Astrocyte of the cerebellum (primary cell): ENCODE measurements around the gene WDR46.

Source experiments
- DNase-seq: peaks from one replicate; pipeline ENCODE4 v3.0.0-alpha.2; 2011; ENCODE audit warnings: low read depth
- H3K4me3 ChIP-seq: 2 replicates; pipeline ENCODE4 v1.5.1; 2011; ENCODE audit warnings: mild to moderate bottlenecking, low read depth, low read length, moderate library complexity
- in situ Hi-C: cut with HindIII; loops from 2 replicates; pipeline ENCODE4 v1.10.0; 2017; ENCODE audit warnings: low sequenced_read_pairs
- TF ChIP-seq, protein P1 (sequence below): IDR thresholded peaks from 2 replicates; pipeline ENCODE4 v1.5.1; 2012; ENCODE audit warnings: low read length, low read depth, moderate library complexity, mild to moderate bottlenecking; ENCODE audit errors: missing control alignments

Gene WDR46

GRCh38 chr6:33259032-33259431 is 30.0 kb downstream of the WDR46 start:
- no peak for DNase-seq
- in situ Hi-C loops = no loop called here
- TF ChIP-seq, protein P1, sequence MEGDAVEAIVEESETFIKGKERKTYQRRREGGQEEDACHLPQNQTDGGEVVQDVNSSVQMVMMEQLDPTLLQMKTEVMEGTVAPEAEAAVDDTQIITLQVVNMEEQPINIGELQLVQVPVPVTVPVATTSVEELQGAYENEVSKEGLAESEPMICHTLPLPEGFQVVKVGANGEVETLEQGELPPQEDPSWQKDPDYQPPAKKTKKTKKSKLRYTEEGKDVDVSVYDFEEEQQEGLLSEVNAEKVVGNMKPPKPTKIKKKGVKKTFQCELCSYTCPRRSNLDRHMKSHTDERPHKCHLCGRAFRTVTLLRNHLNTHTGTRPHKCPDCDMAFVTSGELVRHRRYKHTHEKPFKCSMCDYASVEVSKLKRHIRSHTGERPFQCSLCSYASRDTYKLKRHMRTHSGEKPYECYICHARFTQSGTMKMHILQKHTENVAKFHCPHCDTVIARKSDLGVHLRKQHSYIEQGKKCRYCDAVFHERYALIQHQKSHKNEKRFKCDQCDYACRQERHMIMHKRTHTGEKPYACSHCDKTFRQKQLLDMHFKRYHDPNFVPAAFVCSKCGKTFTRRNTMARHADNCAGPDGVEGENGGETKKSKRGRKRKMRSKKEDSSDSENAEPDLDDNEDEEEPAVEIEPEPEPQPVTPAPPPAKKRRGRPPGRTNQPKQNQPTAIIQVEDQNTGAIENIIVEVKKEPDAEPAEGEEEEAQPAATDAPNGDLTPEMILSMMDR = no peak
- H3K4me3 ChIP-seq = no peak overlapping the region

DNA sequence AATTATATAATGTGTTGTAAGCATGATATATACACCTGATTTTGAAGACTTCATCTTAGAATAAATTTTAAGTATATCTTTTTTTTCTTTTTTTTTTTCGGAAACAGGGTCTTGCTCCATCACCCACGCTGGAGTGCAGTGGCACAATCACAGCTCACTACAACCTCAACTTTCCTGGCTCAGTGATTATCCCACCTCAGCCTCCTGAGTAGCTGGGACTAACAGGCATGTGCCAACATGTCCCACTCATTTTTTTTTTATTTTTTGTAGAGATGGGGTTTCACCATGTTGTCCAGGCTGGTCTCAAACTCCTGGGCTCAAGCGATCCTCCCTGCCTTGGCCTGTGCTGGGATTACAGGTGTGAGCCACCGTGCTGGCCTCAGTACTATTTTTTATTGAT is 34.4 kb downstream of the WDR46 start:
- in situ Hi-C loops = no loop called here
- DNase-seq = no peak
- H3K4me3 ChIP-seq = no peak overlapping the region
- TF ChIP-seq, protein P1 = no peak

DNA sequence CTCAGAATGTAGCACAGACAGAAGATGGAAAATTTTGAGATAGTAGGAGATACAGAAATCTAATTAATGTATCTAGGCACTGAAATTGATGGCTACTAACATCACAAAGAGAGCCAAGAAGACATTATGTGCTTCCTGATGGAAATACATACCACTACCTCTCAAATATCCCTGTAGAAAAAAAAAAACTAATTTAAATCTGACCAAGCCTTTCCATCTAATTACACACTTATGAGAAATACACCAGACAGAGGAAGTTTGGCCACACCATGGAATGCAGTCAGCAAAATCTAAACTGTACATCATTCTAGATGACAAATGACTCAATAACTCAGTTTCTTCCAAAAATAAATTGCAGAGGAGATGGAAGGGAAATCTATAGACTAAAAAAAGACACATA is 36.3 kb downstream of the WDR46 start:
- TF ChIP-seq, protein P1 = no peak
- H3K4me3 ChIP-seq = no peak overlapping the region
- in situ Hi-C loops = no loop called here
- no peak for DNase-seq

- DNase-seq = no peak
- in situ Hi-C loops = no loop called here
- TF ChIP-seq, protein P1 = no peak
- H3K4me3 ChIP-seq = no peak overlapping the region
These were observed 37.5 kb downstream of the WDR46 start for GRCh38 chr6:33251395-33252012.

DNA sequence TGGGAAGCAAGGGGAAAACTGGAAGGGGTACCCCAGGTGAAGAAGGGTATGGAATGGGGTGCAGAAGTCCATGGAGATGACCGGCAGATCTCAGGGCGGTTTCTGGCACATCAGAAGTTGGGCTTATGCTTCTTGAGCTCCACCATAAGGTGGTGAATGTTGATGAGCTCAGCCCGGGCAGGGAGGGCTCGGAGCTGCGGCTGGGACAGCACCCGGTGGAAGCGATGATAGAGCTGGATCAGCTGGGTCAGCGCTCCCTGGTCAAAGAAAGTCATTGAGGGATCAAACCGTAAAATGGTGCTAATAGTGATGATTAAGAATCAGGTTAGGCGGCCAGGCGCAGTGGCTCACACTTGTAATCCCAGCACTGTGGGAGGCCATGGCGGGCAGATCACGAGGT is 38.3 kb downstream of the WDR46 start:
- TF ChIP-seq, protein P1 = no peak
- no peak for DNase-seq
- H3K4me3 ChIP-seq = no peak overlapping the region
- in situ Hi-C loops = no loop called here

DNA sequence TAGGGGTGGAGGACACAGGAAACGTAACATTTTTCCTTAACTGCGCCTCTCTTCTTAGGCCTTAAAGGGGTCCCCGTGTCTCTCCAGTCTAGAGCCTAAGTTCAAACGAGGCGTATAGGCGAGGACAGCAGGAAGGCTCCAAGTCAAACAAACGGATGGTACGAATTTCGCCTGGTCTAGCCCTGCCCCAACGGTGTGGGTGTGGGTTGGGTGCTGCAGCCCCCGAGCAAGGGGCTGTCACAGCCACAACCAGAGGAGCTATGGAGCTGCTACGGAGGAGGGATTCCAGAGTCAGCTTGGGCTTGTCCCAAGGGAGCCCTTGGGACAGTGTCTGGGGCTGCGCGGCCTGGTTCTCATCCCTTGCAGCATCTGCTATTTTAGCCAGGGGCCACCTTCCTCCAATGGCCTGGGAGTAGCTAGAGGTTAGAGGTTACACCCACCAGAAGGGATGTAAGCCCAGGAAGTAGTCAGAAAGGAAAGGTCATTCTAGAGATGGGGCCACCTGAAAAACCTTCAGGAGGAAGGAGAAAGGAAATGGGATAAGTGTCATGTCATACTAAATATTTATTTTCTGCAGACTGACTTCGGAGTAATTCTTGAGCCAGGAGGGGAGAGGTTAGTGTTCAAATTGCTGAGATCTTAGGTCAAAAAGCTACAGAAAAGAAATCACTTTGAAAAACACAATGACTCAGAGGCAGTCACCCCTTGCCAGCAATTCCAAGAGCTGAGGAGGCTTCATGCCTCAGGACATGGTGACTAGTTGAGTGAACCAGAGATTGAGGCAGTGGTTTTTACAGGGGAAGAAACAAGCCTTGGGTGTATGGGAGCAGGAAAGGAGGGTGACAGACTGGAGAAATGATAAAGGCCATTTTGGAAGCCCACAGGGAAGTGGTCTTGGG is 39.1 kb downstream of the WDR46 start:
- peak; percentile 41 for DNase-seq
- in situ Hi-C loops = no loop called here
- peak overlapping the region; percentile 45 for H3K4me3 ChIP-seq
- TF ChIP-seq, protein P1 = no peak
